ENCODE data around the gene PPP1R3G. TPM values are rescaled to one million over a fixed set of nuclear protein-coding genes. Genes with fewer than 3 reads are reported as not detected.

The PPP1R3G gene
- total and polyA plus RNA-seq, 11 donors: 5.4 to 12.3 (median 8.0) TPM

DNA sequence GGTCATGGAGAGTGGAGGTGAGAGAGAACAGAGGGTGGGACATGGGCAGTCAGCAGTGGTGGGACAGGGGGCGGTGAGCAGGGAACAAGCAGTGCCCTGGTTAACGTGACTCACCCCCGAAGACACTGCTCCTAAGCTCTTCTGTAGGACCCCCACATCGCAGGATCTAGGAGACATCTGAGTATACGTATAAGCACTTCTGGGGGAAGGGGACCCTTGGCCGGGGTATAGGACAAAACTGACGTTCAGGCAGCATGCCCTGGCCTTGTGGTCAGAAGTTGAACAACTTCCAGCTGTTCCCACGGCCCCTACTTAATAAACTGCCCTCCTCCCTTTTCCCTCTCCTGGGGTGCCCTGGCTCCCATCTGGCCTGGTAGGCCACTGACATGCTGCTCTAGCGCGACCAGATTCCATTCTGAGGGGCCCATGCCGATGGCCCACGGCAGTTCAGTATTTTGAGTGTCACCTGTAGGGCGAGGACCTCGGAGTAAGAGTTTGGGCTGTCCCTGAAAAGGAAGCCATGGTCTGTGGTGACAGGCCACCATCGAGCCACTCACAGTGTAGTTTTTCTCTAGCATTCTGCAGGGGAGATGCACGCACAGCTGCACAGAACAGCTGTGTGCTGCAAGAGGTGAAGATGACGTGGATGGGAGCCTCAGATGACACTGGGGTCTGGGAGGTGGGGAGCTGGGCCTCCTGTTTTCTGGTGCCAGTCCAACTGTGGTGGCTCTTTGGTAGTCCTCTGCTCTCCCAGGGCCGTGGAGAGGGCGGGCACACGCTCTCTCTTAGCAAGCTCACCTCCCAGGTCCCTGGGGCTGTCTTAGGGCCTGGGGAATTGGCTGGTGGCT, 38.4 kb downstream of the PPP1R3G start:
- peaks cover 0 to 19% (median 0%) of the 10 kb centered on the region in 12 donors for H3K4me1 ChIP-seq
- intact Hi-C loops (cut with DNase I): loop anchor here in 1 of 10 donors (5.0 kb wide), 1 partner anchor 41 kb away; no protein-coding TSS in a partner anchor
- no peaks in the 10 kb centered on the region for H3K27me3 ChIP-seq
- 93 to 96% (median 96%) methylated on average over 20 of the region's 20 CpGs for WGBS, 4 donors
- DNase-seq: no peak
- H3K4me3 ChIP-seq: no peak overlapping the region
- no peak overlapping the region for H3K27ac ChIP-seq
- TF ChIP-seq POLR2A (IDR thresholded peaks at IDR 0.05) (no peak), CTCF (IDR thresholded peaks at IDR 0.05) (no peak)
- no peak for ATAC-seq
- H3K9me3 ChIP-seq: no peaks in the 10 kb centered on the region
- no peaks in the 10 kb centered on the region for H3K36me3 ChIP-seq

GRCh38 chr6:5124526-5124925, 39.4 kb downstream of the PPP1R3G start:
- H3K4me1 ChIP-seq: peaks cover 0 to 19% (median 0%) of the 10 kb centered on the region in 12 donors
- TF ChIP-seq POLR2A (IDR thresholded peaks at IDR 0.05) (no peak), CTCF (IDR thresholded peaks at IDR 0.05) (no peak)
- no peaks in the 10 kb centered on the region for H3K9me3 ChIP-seq
- H3K4me3 ChIP-seq: no peak overlapping the region
- H3K27ac ChIP-seq: no peak overlapping the region
- H3K27me3 ChIP-seq: no peaks in the 10 kb centered on the region
- intact Hi-C loops (cut with DNase I): loop anchor here in 1 of 10 donors (5.0 kb wide), 1 partner anchor 42 kb away; no protein-coding TSS in a partner anchor
- no peak for ATAC-seq
- no peak for DNase-seq
- no peaks in the 10 kb centered on the region for H3K36me3 ChIP-seq
- 91 to 99% (median 94%) methylated on average over 5 to 8 of the region's 8 CpGs for WGBS, 4 donors

GRCh38 chr6:5125152-5126006, 40.2 kb downstream of the PPP1R3G start:
- H3K4me1 ChIP-seq: peaks cover 0 to 21% (median 0%) of the 10 kb centered on the region in 12 donors
- no peak overlapping the region for H3K4me3 ChIP-seq
- ATAC-seq (no peak), DNase-seq (no peak)
- H3K27ac ChIP-seq: no peak overlapping the region
- intact Hi-C loops (cut with DNase I): loop anchor here in 1 of 10 donors (5.0 kb wide), 1 partner anchor 63 kb away; no protein-coding TSS in a partner anchor
- no peaks in the 10 kb centered on the region for H3K27me3 ChIP-seq
- H3K36me3 ChIP-seq: no peaks in the 10 kb centered on the region
- TF ChIP-seq POLR2A (IDR thresholded peaks at IDR 0.05) (no peak), CTCF (IDR thresholded peaks at IDR 0.05) (no peak)
- no peaks in the 10 kb centered on the region for H3K9me3 ChIP-seq
- WGBS, 4 donors: 80 to 87% (median 87%) methylated on average over 8 to 11 of the region's 11 CpGs

DNA sequence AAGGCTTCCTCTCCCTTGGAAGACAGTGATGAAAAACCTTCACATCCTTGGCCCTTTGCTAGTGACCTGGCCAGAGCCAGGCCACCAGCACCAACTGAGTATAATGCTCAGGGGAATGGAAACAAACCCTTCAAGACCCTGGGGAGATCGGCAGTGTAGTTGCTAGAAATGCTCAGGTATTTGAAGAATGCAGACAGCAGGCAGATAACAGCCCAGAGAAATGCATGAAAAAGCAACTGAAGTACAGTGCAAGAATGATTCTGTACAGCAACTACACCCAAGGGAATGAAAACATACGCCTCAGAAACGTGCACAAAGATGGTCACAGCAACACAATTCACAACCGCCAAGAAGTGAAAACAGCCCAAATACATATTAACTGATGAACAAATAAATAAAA, 41.1 kb downstream of the PPP1R3G start:
- ATAC-seq: no peak
- Histone ChIP-seq H3K36me3 (no peaks in the 10 kb centered on the region), H3K27me3 (no peaks in the 10 kb centered on the region), H3K9me3 (no peaks in the 10 kb centered on the region), H3K4me3 (no peak overlapping the region), H3K4me1 (peaks cover 0 to 19% (median under 1%) of the 10 kb centered on the region in 12 donors), H3K27ac (no peak overlapping the region)
- DNase-seq: no peak
- WGBS, 4 donors: 32 to 69% (median 49%) methylated on average over 3 to 4 of the region's 4 CpGs
- TF ChIP-seq POLR2A (IDR thresholded peaks at IDR 0.05) (no peak), CTCF (IDR thresholded peaks at IDR 0.05) (no peak)
- intact Hi-C loops (cut with DNase I): loop anchor here in 1 of 10 donors (5.0 kb wide), 1 partner anchor 64 kb away; no protein-coding TSS in a partner anchor

Data from heart left ventricle (tissue), 16 donors.